Mucosa of stomach (tissue), 1 donor: ENCODE measurements around the gene TMEM63A.
"Not testable (repeated sequence)": the region's sequence is repeated elsewhere in the genome, so short reads cannot be mapped to it uniquely, and the experiment has no call there.

ENCODE experiments used
- H3K27me3 ChIP-seq: one replicate; pipeline ENCODE4 v1.7.0; 2013; ENCODE audit warnings: mild to moderate bottlenecking, low read length; ENCODE audit not compliant: control insufficient read depth, insufficient read depth
- H3K36me3 ChIP-seq: one replicate; pipeline ENCODE4 v1.7.0; 2013; ENCODE audit warnings: low read length; ENCODE audit not compliant: control insufficient read depth, insufficient read depth
- H3K4me1 ChIP-seq: one replicate; pipeline ENCODE4 v1.7.0; 2013; ENCODE audit warnings: mild to moderate bottlenecking, low read length; ENCODE audit not compliant: control insufficient read depth, insufficient read depth
- H3K4me3 ChIP-seq: one replicate; pipeline ENCODE4 v1.7.0; 2013; ENCODE audit warnings: low read length
- H3K9ac ChIP-seq: one replicate; pipeline ENCODE4 v1.7.0; 2013; ENCODE audit warnings: mild to moderate bottlenecking, low read length, moderate library complexity
- H3K9me3 ChIP-seq: one replicate; pipeline ENCODE4 v1.7.0; 2013; ENCODE audit warnings: mild to moderate bottlenecking, low read length, moderate library complexity; ENCODE audit not compliant: control insufficient read depth
- donor health status: Pancreatic carcinoma.

The TMEM63A gene

DNA sequence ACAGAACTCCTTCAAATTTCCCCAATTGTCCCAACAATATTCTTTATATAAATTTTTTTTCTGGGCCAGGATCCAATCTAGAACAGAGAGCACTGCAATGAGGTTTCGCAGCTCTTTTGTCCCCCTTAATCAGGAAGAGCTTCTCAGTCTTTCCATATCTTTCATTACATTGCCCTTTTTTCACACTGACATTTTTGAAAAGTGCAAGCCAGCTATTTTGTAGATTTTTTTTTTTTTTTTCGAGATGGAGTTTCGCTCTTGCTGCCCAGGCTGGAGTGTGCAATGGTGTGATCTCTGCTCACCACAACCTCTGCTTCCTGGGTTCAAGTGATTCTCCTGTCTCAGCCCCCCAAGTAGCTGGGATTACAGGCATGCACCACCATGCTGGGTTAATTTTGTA, 75.4 kb downstream of the TMEM63A start:
- not testable (repeated sequence) for H3K4me3 ChIP-seq, H3K4me1 ChIP-seq, H3K36me3 ChIP-seq, H3K9me3 ChIP-seq, H3K27me3 ChIP-seq, H3K9ac ChIP-seq

DNA sequence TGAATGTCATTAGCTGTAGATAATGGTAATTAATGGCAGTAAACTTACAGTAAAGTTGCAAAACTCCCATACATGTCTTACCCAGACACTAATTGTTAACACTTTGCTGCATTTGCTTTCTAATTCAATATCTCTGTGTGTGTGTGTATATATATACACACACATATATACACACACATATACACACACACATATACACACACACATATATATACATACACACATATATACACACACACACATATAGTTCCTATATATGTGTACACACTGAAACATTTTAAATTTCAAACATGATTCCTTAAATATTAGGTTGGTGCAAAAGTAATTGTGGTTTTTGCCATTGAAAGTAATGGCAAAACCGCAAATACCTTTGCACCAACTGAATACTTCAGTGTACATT, 75.9 kb downstream of the TMEM63A start:
- Histone ChIP-seq H3K27me3 (no peaks in the 10 kb centered on the region), H3K4me3 (no peak overlapping the region), H3K36me3 (no peaks in the 10 kb centered on the region)

DNA sequence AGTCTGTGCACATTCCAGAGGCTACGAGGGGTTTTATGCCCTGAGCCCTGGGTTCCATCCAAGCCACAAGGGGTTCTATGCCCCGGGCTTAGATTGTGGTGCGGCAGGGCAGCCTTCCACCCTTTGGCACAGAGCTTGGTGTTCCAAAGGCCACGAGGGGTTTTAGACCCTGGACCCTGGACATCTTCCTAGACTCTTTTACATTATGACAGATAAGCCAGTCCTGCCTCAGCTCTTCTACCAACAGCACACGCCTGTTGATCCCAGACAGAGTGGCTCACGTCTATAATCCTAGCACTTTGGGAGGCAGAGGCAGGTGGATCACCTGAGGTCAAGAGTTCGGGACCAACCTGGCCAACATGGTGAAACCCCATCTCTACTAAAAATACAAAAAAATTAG, 81.0 kb downstream of the TMEM63A start:
- H3K27me3 ChIP-seq, H3K9ac ChIP-seq, H3K36me3 ChIP-seq, H3K4me3 ChIP-seq, H3K4me1 ChIP-seq, H3K9me3 ChIP-seq: not testable (repeated sequence)

More for the DNA sequence above, 75.9 kb downstream of the TMEM63A start:
- Histone ChIP-seq H3K9ac (no peak overlapping the region), H3K9me3 (no peaks in the 10 kb centered on the region), H3K4me1 (peaks cover 4% of the 10 kb centered on the region)

DNA sequence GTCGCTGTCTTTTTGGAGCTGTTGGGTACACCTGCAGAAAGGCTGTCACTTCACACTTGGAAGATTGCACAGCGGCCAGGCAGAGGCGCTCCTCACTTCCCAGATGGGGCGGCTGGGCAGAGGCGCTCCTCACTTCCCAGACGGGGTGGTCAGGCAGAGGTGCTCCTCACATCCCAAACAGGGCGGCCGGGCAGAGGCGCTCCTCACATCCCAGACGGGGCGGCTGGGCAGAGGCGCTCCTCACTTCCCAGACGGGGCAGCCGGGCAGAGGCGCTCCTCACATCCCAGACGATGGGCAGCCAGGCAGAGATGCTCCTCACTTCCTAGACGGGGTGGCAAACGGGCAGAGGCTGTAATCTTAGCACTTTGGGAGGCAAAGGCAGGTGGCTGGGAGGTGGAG, 86.1 kb downstream of the TMEM63A start:
- not testable (repeated sequence) for H3K27me3 ChIP-seq, H3K9ac ChIP-seq, H3K4me3 ChIP-seq, H3K9me3 ChIP-seq, H3K36me3 ChIP-seq, H3K4me1 ChIP-seq
